CD14-positive monocyte (primary cell): ENCODE data around the gene RTN4R. TPM values are rescaled to one million over a fixed set of nuclear protein-coding genes. Genes with fewer than 3 reads are reported as not detected.

Source experiments
- DNase-seq, 3 donors: peaks; one replicate each; pipeline ENCODE4 v3.0.0-alpha.2; 2011 to 2022
- H2AFZ ChIP-seq: 2 replicates; pipeline ENCODE4 v1.6.0; 2012; ENCODE audit warnings: mild to moderate bottlenecking, low read depth, low read length, inconsistent platforms; ENCODE audit not compliant: insufficient read depth, poor library complexity, severe bottlenecking
- H3K27ac ChIP-seq, 2 donors: 1 replicate in 1 of 2; 2 replicates in 1 of 2; pipeline ENCODE4 v1.5.1; 2012 to 2013; ENCODE audit warnings: low read length in 2 of 2, control low read depth in 1 of 2, inconsistent platforms in 1 of 2, low read depth in 1 of 2, mild to moderate bottlenecking in 1 of 2
- H3K27me3 ChIP-seq, 2 donors: one replicate each; pipeline versions ENCODE4 v1.6.0 to v1.6.1; 2011 to 2013; ENCODE audit warnings: low read length in 2 of 2; ENCODE audit not compliant: control insufficient read depth in 2 of 2, insufficient read depth in 2 of 2
- H3K36me3 ChIP-seq, 2 donors: replicated peaks in 1 of 2; 1 replicate in 1 of 2; 2 replicates in 1 of 2; pipeline versions ENCODE4 v1.5.1 to v1.6.1; 2012 to 2013; ENCODE audit warnings: low read length in 2 of 2, control low read depth in 1 of 2, inconsistent platforms in 1 of 2, mild to moderate bottlenecking in 1 of 2; ENCODE audit not compliant: insufficient read depth in 2 of 2, control insufficient read depth in 1 of 2
- H3K4me1 ChIP-seq, 2 donors: 1 replicate in 1 of 2; 2 replicates in 1 of 2; pipeline versions ENCODE4 v1.5.1 to v1.6.1; 2012 to 2013; ENCODE audit warnings: low read length in 2 of 2, control low read depth in 1 of 2, inconsistent platforms in 1 of 2, mild to moderate bottlenecking in 1 of 2, moderate library complexity in 1 of 2; ENCODE audit not compliant: insufficient read depth in 2 of 2, control insufficient read depth in 1 of 2
- H3K4me2 ChIP-seq: replicated peaks from 2 replicates; pipeline ENCODE3; 2012; ENCODE audit warnings: low read length, moderate library complexity, mild to moderate bottlenecking; ENCODE audit not compliant: poor library complexity, severe bottlenecking; ENCODE audit errors: extremely low read depth
- H3K4me3 ChIP-seq, 3 experiments: fragments of 200-600 bp in 1 of 3; sonication (generic) in 1 of 3; replicated peaks in 1 of 3; 1 replicate in 2 of 3; 2 replicates in 1 of 3; pipeline ENCODE4 v1.5.1; 2011 to 2013; ENCODE audit warnings: low read length in 3 of 3, mild to moderate bottlenecking in 3 of 3, control low read depth in 2 of 3, low read depth in 2 of 3, inconsistent platforms in 1 of 3, moderate library complexity in 1 of 3
- H3K79me2 ChIP-seq: 2 replicates; pipeline ENCODE4 v1.6.0; 2012; ENCODE audit warnings: mild to moderate bottlenecking, control low read depth, inconsistent platforms, low read length, moderate library complexity; ENCODE audit not compliant: insufficient read depth
- H3K9ac ChIP-seq: 2 replicates; pipeline ENCODE4 v1.6.0; 2017; ENCODE audit warnings: low read length, mild to moderate bottlenecking; ENCODE audit not compliant: insufficient read depth, poor library complexity, severe bottlenecking
- H3K9me3 ChIP-seq, 2 donors: replicated peaks in 1 of 2; 1 replicate in 1 of 2; 2 replicates in 1 of 2; pipeline versions ENCODE4 v1.5.1 to v1.6.1; 2012 to 2013; ENCODE audit warnings: low read length in 2 of 2, control low read depth in 1 of 2; ENCODE audit not compliant: control insufficient read depth in 1 of 2, insufficient read depth in 1 of 2
- H4K20me1 ChIP-seq: 2 replicates; pipeline ENCODE4 v1.6.0; 2012; ENCODE audit warnings: mild to moderate bottlenecking, low read length, control low read depth, moderate library complexity; ENCODE audit not compliant: insufficient read depth
- H3K27ac Mint-ChIP-seq, 7 donors: one replicate each; pipeline ENCODE4 v1.8.0; 2020; ENCODE audit warnings: mild to moderate bottlenecking in 7 of 7, mixed read lengths in 7 of 7, moderate library complexity in 6 of 7, inconsistent platforms in 2 of 7
- H3K27me3 Mint-ChIP-seq, 3 donors: one replicate each; pipeline ENCODE4 v1.8.0; 2021 to 2022; ENCODE audit warnings: low read depth in 3 of 3, mild to moderate bottlenecking in 3 of 3, mixed read lengths in 3 of 3, moderate library complexity in 3 of 3, inconsistent platforms in 1 of 3
- H3K36me3 Mint-ChIP-seq, 2 donors: one replicate each; pipeline ENCODE4 v1.8.0; 2020; ENCODE audit warnings: mixed read lengths in 2 of 2, inconsistent platforms in 1 of 2, mild to moderate bottlenecking in 1 of 2
- H3K4me1 Mint-ChIP-seq: one replicate; pipeline ENCODE4 v1.8.0; 2020; ENCODE audit warnings: mild to moderate bottlenecking, mixed read lengths
- H3K4me3 Mint-ChIP-seq, 2 donors: one replicate each; pipeline ENCODE4 v1.8.0; 2020; ENCODE audit warnings: mild to moderate bottlenecking in 2 of 2, mixed read lengths in 2 of 2, moderate library complexity in 1 of 2
- H3K9me3 Mint-ChIP-seq, 7 donors: one replicate each; pipeline ENCODE4 v1.8.0; 2020 to 2022; ENCODE audit warnings: mixed read lengths in 7 of 7, mild to moderate bottlenecking in 6 of 7, moderate library complexity in 6 of 7, inconsistent platforms in 2 of 7
- WGBS: methylation state at CpG from one replicate; pipeline ENCODE4 v1.1.5; 2013; ENCODE audit warnings: missing lambda C conversion rate; ENCODE audit not compliant: insufficient coverage; 5-methylcytosine and 5-hydroxymethylcytosine counted together
- intact Hi-C, 2 donors: fragments of 100-400 bp; cut with micrococcal nuclease; formaldehyde crosslinking; loops; one replicate each; pipeline versions ENCODE4 v1.15.0 to v1.15.1; 2023
- polyA plus RNA-seq, 3 donors: library from polyadenylated mRNA; depleted of rRNA in 1 of 3; unstranded in 2 of 3; stranded (reverse) in 1 of 3; fragments of 300-500 nt in 2 of 3; fragments of >200 nt in 1 of 3; fragmentation: Illumina TruSeq in 2 of 3; gene quantifications; 1 replicate in 2 of 3; 2 replicates in 1 of 3; pipeline ENCODE4 v1.2.3, GENCODE V29; 2012 to 2021
- TF ChIP-seq, protein P1 (sequence below): fragments of 200-600 bp; IDR thresholded peaks from one replicate; pipeline ENCODE4 v1.8.0; 2022; ENCODE audit warnings: antibody characterized with exemption, mild to moderate bottlenecking

RTN4R gene
- polyA plus RNA-seq, 3 donors: not detected

DNA sequence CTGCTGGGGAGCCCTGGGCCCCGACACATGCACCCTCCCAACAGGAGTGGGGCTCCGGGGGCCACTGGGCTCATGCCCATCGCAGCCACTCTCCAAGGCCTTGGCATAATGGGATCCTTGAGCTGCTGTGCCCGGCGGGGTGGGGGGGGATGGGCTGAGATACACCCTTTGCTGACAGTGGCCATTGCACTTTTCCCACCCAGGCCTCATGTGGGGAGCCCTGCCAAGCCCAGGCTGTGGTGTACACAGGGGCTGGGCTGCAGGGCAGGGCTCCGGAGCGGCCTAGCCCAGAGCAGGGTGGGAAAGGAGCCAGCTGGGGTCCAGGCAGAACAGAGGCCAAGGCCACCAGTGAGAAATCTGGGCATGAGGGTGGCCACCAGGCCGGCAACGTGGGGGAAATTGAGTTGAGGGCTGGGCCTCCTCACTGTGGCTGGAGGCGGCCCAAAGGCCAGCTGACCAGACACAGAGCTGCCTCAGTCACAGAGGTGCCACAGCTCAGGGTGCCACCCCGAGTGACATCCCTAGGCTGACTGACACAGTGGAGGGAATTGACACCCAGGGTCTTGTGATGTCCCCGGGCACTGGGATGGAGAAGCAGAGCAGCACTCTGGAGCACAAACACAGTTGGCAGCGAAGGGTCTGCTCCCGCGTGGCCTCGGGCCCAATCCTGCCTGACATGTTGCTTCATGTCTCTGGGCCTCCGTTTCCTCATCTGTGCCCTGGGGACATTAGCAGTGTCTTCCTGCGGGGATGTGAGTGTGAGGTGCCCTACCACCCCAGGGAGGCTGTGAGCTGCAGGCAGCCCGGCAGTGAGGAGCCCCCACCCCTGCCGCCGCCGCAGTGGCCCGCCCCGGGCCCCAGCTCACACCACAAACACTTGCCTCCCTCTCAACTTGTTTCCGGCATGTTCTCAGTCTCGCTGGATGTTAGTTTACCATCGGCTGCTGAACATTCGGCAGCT lies 30.4 kb downstream of the RTN4R start:
- Histone ChIP-seq H4K20me1 (no peaks in the 10 kb centered on the region), H3K9ac (peak overlapping the region; percentile 1), H3K27ac (no peak overlapping the region), H3K4me2 (no peak overlapping the region), H3K9me3 (no peaks in the 10 kb centered on the region), H3K27me3 (no peaks in the 10 kb centered on the region), H3K4me1 (no peaks in the 10 kb centered on the region), H3K36me3 (no peaks in the 10 kb centered on the region), H3K79me2 (no peaks in the 10 kb centered on the region), H2AFZ (peak overlapping the region; percentile 50), H3K4me3 (no peak overlapping the region)
- no peak overlapping the region for H3K4me3 Mint-ChIP-seq
- 70% methylated on average over 16 of the region's 28 CpGs for WGBS
- peaks cover 0 to 2% (median 0%) of the 10 kb centered on the region in 7 donors for H3K9me3 Mint-ChIP-seq
- intact Hi-C loops: no loop called here
- TF ChIP-seq, protein P1, sequence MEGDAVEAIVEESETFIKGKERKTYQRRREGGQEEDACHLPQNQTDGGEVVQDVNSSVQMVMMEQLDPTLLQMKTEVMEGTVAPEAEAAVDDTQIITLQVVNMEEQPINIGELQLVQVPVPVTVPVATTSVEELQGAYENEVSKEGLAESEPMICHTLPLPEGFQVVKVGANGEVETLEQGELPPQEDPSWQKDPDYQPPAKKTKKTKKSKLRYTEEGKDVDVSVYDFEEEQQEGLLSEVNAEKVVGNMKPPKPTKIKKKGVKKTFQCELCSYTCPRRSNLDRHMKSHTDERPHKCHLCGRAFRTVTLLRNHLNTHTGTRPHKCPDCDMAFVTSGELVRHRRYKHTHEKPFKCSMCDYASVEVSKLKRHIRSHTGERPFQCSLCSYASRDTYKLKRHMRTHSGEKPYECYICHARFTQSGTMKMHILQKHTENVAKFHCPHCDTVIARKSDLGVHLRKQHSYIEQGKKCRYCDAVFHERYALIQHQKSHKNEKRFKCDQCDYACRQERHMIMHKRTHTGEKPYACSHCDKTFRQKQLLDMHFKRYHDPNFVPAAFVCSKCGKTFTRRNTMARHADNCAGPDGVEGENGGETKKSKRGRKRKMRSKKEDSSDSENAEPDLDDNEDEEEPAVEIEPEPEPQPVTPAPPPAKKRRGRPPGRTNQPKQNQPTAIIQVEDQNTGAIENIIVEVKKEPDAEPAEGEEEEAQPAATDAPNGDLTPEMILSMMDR: no peak
- peaks cover 0 to 4% (median 2%) of the 10 kb centered on the region in 3 donors for H3K27me3 Mint-ChIP-seq
- no peaks in the 10 kb centered on the region for H3K4me1 Mint-ChIP-seq
- H3K36me3 Mint-ChIP-seq: no peaks in the 10 kb centered on the region
- DNase-seq: no peak
- peak overlapping the region in 1 of 7 donors; percentile 13 for H3K27ac Mint-ChIP-seq

DNA sequence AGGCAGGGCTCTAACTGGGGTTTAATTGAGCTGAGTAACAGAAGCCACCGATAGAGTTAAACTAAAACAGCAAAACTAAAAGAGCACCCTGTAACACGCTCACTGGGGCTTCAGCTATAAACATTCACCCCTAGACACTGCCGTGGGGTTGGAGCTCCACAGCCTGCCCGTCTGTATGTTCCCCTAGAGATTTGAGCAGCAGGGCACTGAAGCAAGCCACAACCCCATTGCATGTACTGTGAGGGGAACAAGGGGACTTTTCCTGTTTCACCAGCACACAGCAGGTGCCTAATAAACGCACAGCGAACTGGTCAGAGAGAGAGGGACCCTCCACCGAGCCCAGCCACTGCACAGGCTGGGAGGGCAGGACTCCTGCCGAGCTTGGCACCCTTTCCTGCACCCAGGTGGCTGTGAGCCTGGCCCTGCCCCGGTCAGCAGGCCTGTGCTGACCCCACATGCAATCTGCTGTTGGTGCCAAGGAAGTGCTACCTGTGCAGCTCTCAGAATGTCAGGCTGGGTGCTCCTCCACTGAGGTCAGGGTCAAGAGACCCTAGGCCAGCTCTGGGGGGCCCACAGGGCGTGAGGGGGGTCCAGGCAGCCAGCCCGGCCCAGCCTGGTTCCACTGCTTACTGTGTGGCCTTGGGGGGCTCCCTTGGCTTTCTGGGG lies 31.9 kb downstream of the RTN4R start:
- no peaks in the 10 kb centered on the region for H4K20me1 ChIP-seq
- Mint-ChIP-seq H3K27ac (no peak overlapping the region), H3K4me3 (no peak overlapping the region), H3K36me3 (no peaks in the 10 kb centered on the region), H3K9me3 (peaks cover 0 to 2% (median 0%) of the 10 kb centered on the region in 7 donors), H3K4me1 (no peaks in the 10 kb centered on the region), H3K27me3 (peaks cover 0 to 4% (median 2%) of the 10 kb centered on the region in 3 donors)
- H3K79me2 ChIP-seq: no peaks in the 10 kb centered on the region
- WGBS: 80% methylated on average over 10 of the region's 11 CpGs
- intact Hi-C loops: no loop called here
- no peak overlapping the region for H3K4me2 ChIP-seq
- H3K27me3 ChIP-seq: no peaks in the 10 kb centered on the region
- DNase-seq: no peak
- no peaks in the 10 kb centered on the region for H3K4me1 ChIP-seq
- H3K4me3 ChIP-seq: no peak overlapping the region
- no peak overlapping the region for H2AFZ ChIP-seq
- no peak overlapping the region for H3K27ac ChIP-seq
- TF ChIP-seq, protein P1: no peak
- no peaks in the 10 kb centered on the region for H3K36me3 ChIP-seq
- H3K9ac ChIP-seq: no peak overlapping the region
- H3K9me3 ChIP-seq: no peaks in the 10 kb centered on the region
